Stomach (tissue), 9 donors: ENCODE results near the gene SWAP70. TPM values are rescaled to one million over a fixed set of nuclear protein-coding genes. Genes with fewer than 3 reads are reported as not detected.

Source experiments
- DNase-seq, 2 donors: peaks; one replicate each; pipeline versions ENCODE4 v3.0.0 to v3.0.0-alpha.2; 2013 to 2019
- H3K27ac ChIP-seq, 5 donors: fragments of 200-600 bp in 4 of 5; sonication (generic) in 4 of 5; one replicate each; pipeline ENCODE4 v1.5.1; 2013 to 2019; ENCODE audit warnings: mild to moderate bottlenecking in 1 of 5, moderate library complexity in 1 of 5
- H3K27me3 ChIP-seq, 3 donors: fragments of 200-600 bp; sonication (generic); one replicate each; pipeline ENCODE4 v1.5.1; 2017 to 2019; ENCODE audit warnings: mixed run types in 1 of 3
- H3K36me3 ChIP-seq, 4 donors: fragments of 200-600 bp; sonication (generic); 1 replicate in 3 of 4; 2 replicates in 1 of 4; pipeline ENCODE4 v1.5.1; 2016 to 2019
- H3K4me1 ChIP-seq, 4 donors: fragments of 200-600 bp; sonication (generic); one replicate each; pipeline ENCODE4 v1.5.1; 2016 to 2019
- H3K4me3 ChIP-seq, 4 donors: fragments of 200-600 bp; sonication (generic) in 3 of 4; one replicate each; pipeline ENCODE4 v1.5.1; 2016 to 2019; ENCODE audit warnings: mild to moderate bottlenecking in 1 of 4
- H3K9me3 ChIP-seq, 4 donors: fragments of 200-600 bp; sonication (generic); one replicate each; pipeline ENCODE4 v1.5.1; 2016 to 2019
- CTCF ChIP-seq, 7 experiments: fragments of 450-650 bp in 4 of 7; fragments of 200-600 bp in 3 of 7; sonication (generic) in 3 of 7; IDR thresholded peaks; one replicate each; pipeline ENCODE4 v1.5.1; 2016 to 2019; ENCODE audit warnings: antibody characterized with exemption in 7 of 7, control low read depth in 2 of 7, mild to moderate bottlenecking in 1 of 7
- EP300 ChIP-seq: sonication (generic); formaldehyde crosslinking; IDR thresholded peaks from one replicate; pipeline ENCODE4 v1.6.1; 2017; ENCODE audit warnings: antibody characterized with exemption
- POLR2A ChIP-seq, 4 donors: fragments of 450-650 bp; IDR thresholded peaks; one replicate each; pipeline ENCODE4 v1.6.1; 2016; ENCODE audit warnings: antibody characterized with exemption in 4 of 4, control low read depth in 2 of 4, mild to moderate bottlenecking in 1 of 4, moderate library complexity in 1 of 4
- POLR2AphosphoS5 ChIP-seq, 3 donors: sonication (generic); formaldehyde crosslinking; IDR thresholded peaks; one replicate each; pipeline ENCODE4 v1.6.1; 2016; ENCODE audit warnings: antibody characterized with exemption in 3 of 3
- WGBS, 5 donors: extraction: QIAGEN DNeasy Blood & Tissue Kit in 3 of 5; methylation state at CpG; one replicate each; pipeline versions ENCODE4 v1.1.5 to v1.1.7; 2013 to 2018; 5-methylcytosine and 5-hydroxymethylcytosine counted together
- intact Hi-C: fragments of 100-400 bp; cut with DNase I; formaldehyde crosslinking; loops from one replicate; pipeline ENCODE4 v1.15.1; 2023; ENCODE audit warnings: low total_unique reads
- polyA plus RNA-seq, 3 donors: library from polyadenylated mRNA; stranded (reverse); fragments of 200-250 nt; gene quantifications; one replicate each; pipeline ENCODE4 v1.2.3, GENCODE V29; 2013
- total RNA-seq, 5 donors: library from RNA; depleted of rRNA; stranded (reverse); fragments of >200 nt; gene quantifications; one replicate each; pipeline versions ENCODE4 v1.1.0 to v1.2.3, GENCODE V29; 2014 to 2016
- donor health status: healthy with polysubstance abuse.
- donor health status: Bipolar disorder and iron deficiency.
- donor health status: healthy.

SWAP70 gene
- total and polyA plus RNA-seq, 8 donors, result 5.1 to 39.5 (median 18.3) TPM

- TF ChIP-seq CTCF (IDR thresholded peaks at IDR 0.05) (no peak), POLR2A (IDR thresholded peaks at IDR 0.05) (no peak), EP300 (no peak), POLR2AphosphoS5 (IDR thresholded peaks at IDR 0.05) (no peak)
- H3K9me3 ChIP-seq, result no peaks in the 10 kb centered on the region
- DNase-seq, result no peak
- H3K27ac ChIP-seq, result no peak overlapping the region
- H3K36me3 ChIP-seq, result peaks cover 0 to 2% (median 0%) of the 10 kb centered on the region in 4 donors
- no peak overlapping the region for H3K4me3 ChIP-seq
- H3K27me3 ChIP-seq, result no peaks in the 10 kb centered on the region
- H3K4me1 ChIP-seq, result peaks cover 0 to 42% (median 17%) of the 10 kb centered on the region in 4 donors
- WGBS, 5 donors, result 96 to 100% (median 100%) methylated on average over 1 of the region's 1 CpG
- intact Hi-C loops, result no loop called here
Measured at GRCh38 chr11:9708544-9708943, 44.7 kb downstream of the SWAP70 start.

DNA sequence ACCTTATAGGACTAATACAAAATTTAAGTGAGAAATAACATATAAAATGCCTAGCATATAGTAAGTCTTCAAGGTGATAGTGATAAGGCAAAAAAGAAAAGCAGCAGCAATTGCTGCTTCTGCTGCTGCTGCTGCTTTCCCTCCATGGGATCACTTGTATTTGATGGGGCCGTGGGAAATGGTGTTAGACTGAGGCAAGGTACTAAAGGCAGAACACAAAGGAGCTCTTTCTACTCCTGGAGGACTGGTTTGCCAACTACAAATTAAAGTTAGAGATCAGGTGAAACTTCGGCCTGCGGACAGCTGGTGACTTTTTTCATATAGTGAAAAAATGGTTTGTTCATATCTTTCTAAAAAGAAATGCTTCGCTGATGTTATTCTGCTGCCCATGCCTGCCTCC, 46.3 kb downstream of the SWAP70 start:
- DNase-seq, result no peak
- no peak overlapping the region for H3K4me3 ChIP-seq
- H3K36me3 ChIP-seq, result peaks cover 0 to 15% (median 2%) of the 10 kb centered on the region in 4 donors
- TF ChIP-seq POLR2A (IDR thresholded peaks at IDR 0.05), result no peak
- TF ChIP-seq EP300, result no peak
- no peak for TF ChIP-seq POLR2AphosphoS5 (IDR thresholded peaks at IDR 0.05)
- no peak for TF ChIP-seq CTCF (IDR thresholded peaks at IDR 0.05)
- 61 to 83% (median 72%) methylated on average over 4 of the region's 4 CpGs for whole genome bisulfite sequencing, 5 donors
- no peaks in the 10 kb centered on the region for H3K9me3 ChIP-seq
- no peak overlapping the region for H3K27ac ChIP-seq
- intact Hi-C loops, result no loop called here
- H3K27me3 ChIP-seq, result no peaks in the 10 kb centered on the region
- H3K4me1 ChIP-seq, result peaks cover 0 to 33% (median 16%) of the 10 kb centered on the region in 4 donors

DNA sequence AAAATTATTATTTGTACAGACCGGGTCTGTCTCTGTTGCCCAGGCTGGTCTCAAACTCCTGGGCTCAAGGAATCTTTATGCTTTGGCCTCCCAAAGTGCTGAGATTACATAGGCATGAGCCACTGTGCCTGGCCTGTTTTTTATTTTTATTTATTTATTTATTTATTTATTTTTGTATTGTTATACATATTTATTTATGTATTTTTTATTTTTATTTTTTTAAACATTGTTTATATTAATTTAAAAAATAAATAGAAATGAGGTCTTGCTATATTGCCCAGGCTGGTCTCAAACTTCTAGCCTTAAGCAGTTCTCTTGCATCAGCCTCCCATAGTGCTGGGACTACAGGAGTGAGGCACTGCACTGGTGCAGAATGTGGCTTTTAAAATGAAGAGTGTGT, 47.0 kb downstream of the SWAP70 start:
- peaks cover 0 to 33% (median 16%) of the 10 kb centered on the region in 4 donors for H3K4me1 ChIP-seq
- TF ChIP-seq CTCF (IDR thresholded peaks at IDR 0.05) (no peak), POLR2AphosphoS5 (IDR thresholded peaks at IDR 0.05) (no peak), EP300 (no peak), POLR2A (IDR thresholded peaks at IDR 0.05) (no peak)
- H3K27me3 ChIP-seq, result no peaks in the 10 kb centered on the region
- 87 to 100% (median 91%) methylated on average over 1 of the region's 1 CpG for WGBS, 5 donors
- no peak overlapping the region for H3K4me3 ChIP-seq
- DNase-seq, result no peak
- intact Hi-C loops, result no loop called here
- H3K9me3 ChIP-seq, result no peaks in the 10 kb centered on the region
- H3K36me3 ChIP-seq, result peaks cover 0 to 21% (median 9%) of the 10 kb centered on the region in 4 donors
- H3K27ac ChIP-seq, result no peak overlapping the region

DNA sequence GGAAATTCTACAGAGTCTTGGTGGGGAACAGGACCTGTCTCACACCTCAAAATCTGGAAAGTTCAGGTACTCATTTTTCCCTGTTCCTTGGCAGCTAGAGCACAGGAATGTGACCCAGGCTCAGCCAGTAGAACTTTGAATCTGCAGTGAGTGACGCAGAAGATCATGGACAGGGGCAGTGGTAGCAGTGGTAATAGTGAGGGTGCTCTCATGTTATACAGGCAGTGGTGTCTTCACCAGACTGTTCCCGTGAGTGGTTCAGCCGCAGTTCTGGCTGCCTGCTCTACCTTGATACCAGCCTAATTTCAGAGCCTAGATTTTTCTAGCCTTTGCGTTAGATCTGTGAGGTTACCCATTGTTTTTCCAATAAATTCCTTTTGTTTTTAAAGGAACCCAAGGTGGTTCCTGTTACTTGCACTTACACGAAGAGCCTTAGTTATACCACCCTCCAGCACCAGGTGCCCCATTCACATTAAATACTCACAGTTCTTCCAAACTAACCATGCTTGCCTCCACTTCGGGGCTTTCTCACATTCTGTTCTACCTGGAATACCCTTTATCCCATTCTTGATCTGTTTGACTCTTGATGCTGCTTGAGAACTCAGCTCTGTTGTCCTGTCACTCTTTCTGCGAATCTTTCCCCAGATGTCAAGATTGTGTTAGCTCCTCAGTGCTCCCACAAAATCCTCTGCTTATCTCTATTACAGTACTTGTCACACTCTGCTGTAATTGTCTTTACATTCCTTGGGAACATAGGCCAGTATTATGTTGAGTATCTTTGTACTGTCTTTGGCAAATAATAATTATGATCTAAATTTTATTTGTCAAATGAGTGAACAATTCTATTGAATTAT, 47.8 kb downstream of the SWAP70 start:
- DNase-seq, result no peak
- Histone ChIP-seq H3K27ac (no peak overlapping the region), H3K9me3 (no peaks in the 10 kb centered on the region), H3K27me3 (no peaks in the 10 kb centered on the region), H3K36me3 (peaks cover 0 to 22% (median 12%) of the 10 kb centered on the region in 4 donors), H3K4me1 (peaks cover 0 to 32% (median 16%) of the 10 kb centered on the region in 4 donors), H3K4me3 (no peak overlapping the region)
- WGBS, 5 donors, result 72 to 83% (median 76%) methylated on average over 7 of the region's 7 CpGs
- intact Hi-C loops, result no loop called here
- no peak for TF ChIP-seq CTCF (IDR thresholded peaks at IDR 0.05)
